K562 (cell line): ENCODE results near the gene TBC1D2. TPM values are rescaled to one million over a fixed set of nuclear protein-coding genes. Genes with fewer than 3 reads are reported as not detected.
A peak's percentile ranks its signal among the peaks of the same experiment; 100 is the strongest.

Experiments used
- ADNP ChIP-seq: fragments of 200-800 bp; sonication (Bioruptor generic); IDR thresholded peaks from 2 replicates; pipeline ENCODE4 v1.6.1; 2016; ENCODE audit warnings: missing genetic modification characterization, missing compliant biosample characterization
- ATF4 ChIP-seq: fragments of 450-650 bp; formaldehyde crosslinking; IDR thresholded peaks from 2 replicates; pipeline ENCODE4 v1.4.0; 2022; ENCODE audit warnings: mild to moderate bottlenecking, moderate library complexity
- BCLAF1 ChIP-seq, 2 experiments: fragments of 450-650 bp in 1 of 2; IDR thresholded peaks; 2 replicates each; pipeline ENCODE4 v1.6.1; 2011 to 2017; ENCODE audit warnings: low read depth in 2 of 2, antibody characterized with exemption in 1 of 2, borderline replicate concordance in 1 of 2, low read length in 1 of 2, mild to moderate bottlenecking in 1 of 2, mixed read lengths in 1 of 2; ENCODE audit not compliant: control insufficient read depth in 1 of 2
- CHD2 ChIP-seq: IDR thresholded peaks from 2 replicates; pipeline ENCODE4 v1.6.1; 2011; ENCODE audit warnings: low read depth, low read length
- CLOCK ChIP-seq: fragments of 250-450 bp; sonication (Bioruptor Pico); IDR thresholded peaks from 2 replicates; pipeline ENCODE4 v1.4.0; 2020; ENCODE audit warnings: mild to moderate bottlenecking, moderate library complexity, borderline replicate concordance
- ELF2 ChIP-seq: fragments of 250-450 bp; sonication (Bioruptor Pico); IDR thresholded peaks from 2 replicates; pipeline ENCODE4 v1.5.0; 2021; ENCODE audit warnings: mild to moderate bottlenecking
- ESRRA ChIP-seq: fragments of 450-650 bp; IDR thresholded peaks from 2 replicates; pipeline ENCODE4 v1.6.1; 2014; ENCODE audit warnings: low read depth, mild to moderate bottlenecking, moderate library complexity, borderline replicate concordance
- HDAC2 ChIP-seq: fragments of 450-650 bp; IDR thresholded peaks from 2 replicates; pipeline ENCODE4 v1.6.1; 2016; ENCODE audit warnings: mild to moderate bottlenecking
- RBM25 ChIP-seq: fragments of 200-400 bp; formaldehyde crosslinking; IDR thresholded peaks from 2 replicates; pipeline ENCODE4 v1.6.1; 2018; ENCODE audit warnings: low read length, low read depth, moderate library complexity; ENCODE audit not compliant: severe bottlenecking
- RFX7 ChIP-seq: fragments of 250-450 bp; sonication (Bioruptor Pico); IDR thresholded peaks from 2 replicates; pipeline ENCODE4 v1.5.1; 2021; ENCODE audit warnings: mild to moderate bottlenecking
- SMAD4 ChIP-seq: fragments of 250-450 bp; sonication (Bioruptor Pico); conservative IDR thresholded peaks from 2 replicates; pipeline ENCODE4 v1.8.0; 2021; ENCODE audit warnings: inconsistent platforms, mild to moderate bottlenecking, moderate library complexity
- TBL1XR1 ChIP-seq, 2 experiments: IDR thresholded peaks; 2 replicates each; pipeline ENCODE4 v1.6.1; 2012; ENCODE audit warnings: improper control_type of control experiment in 2 of 2, low read length in 2 of 2, mild to moderate bottlenecking in 1 of 2
- TFAP4 ChIP-seq: sonication (generic); formaldehyde crosslinking; IDR thresholded peaks from 2 replicates; pipeline ENCODE4 v1.8.0; 2022; ENCODE audit warnings: missing genetic modification reagents, mild to moderate bottlenecking, moderate library complexity, borderline replicate concordance
- ZNF395 ChIP-seq: fragments of 200-800 bp; sonication (Bioruptor generic); IDR thresholded peaks from 2 replicates; pipeline ENCODE4 v1.6.1; 2017; ENCODE audit warnings: missing genetic modification characterization, missing compliant biosample characterization
- ZNF707 ChIP-seq: fragments of 250-450 bp; sonication (Bioruptor Pico); conservative IDR thresholded peaks from 2 replicates; pipeline ENCODE4 v1.8.0; 2022; ENCODE audit warnings: inconsistent platforms, mild to moderate bottlenecking, moderate library complexity
- polyA plus RNA-seq, 8 experiments: library from polyadenylated mRNA; depleted of rRNA in 4 of 8; stranded (reverse) in 5 of 8; unstranded in 3 of 8; fragments of >200 nt; fragmentation: Nextera tagmentation in 2 of 8; fragmentation: Illumina TruSeq in 1 of 8; extraction: Ambion mirVana in 2 of 8; extraction: Trizol in 1 of 8; gene quantifications; 2 replicates each; pipeline versions ENCODE4 v1.2.1 to v1.2.3, GENCODE V29; 2011 to 2014; ENCODE audit warnings: inconsistent platforms in 1 of 8, missing spikeins in 1 of 8
- total RNA-seq, 7 experiments: library from RNA; depleted of rRNA in 6 of 7; stranded (reverse); fragments of >200 nt in 6 of 7; fragmentation: Illumina TruSeq in 2 of 7; extraction: Trizol in 2 of 7; gene quantifications; 2 replicates each; pipeline versions ENCODE4 v1.2.1 to v1.2.3, GENCODE V29; 2011 to 2021; ENCODE audit warnings: low replicate concordance in 1 of 7

Gene TBC1D2
- total and polyA plus RNA-seq, 9 of the 15 experiments (the other 6 are each of a cell fraction or from before 2014, with no cell fraction given) = 0.10 to 7.0 (median 2.5) TPM

GRCh38 chr9:98189412-98189811 lies 66.0 kb downstream of the TBC1D2 start (continued):
- TF ChIP-seq ZNF395 (CRISPR knock-in tag) (no peak), ESRRA (peak; percentile 68), ZNF707 (CRISPR knock-in tag) (no peak), ELF2 (no peak), SMAD4 (CRISPR knock-in tag) (0 out of 2 replicates have a peak, but pooled peaks have one; percentile 24), CLOCK (CRISPR knock-in tag) (no peak), RFX7 (no peak), BCLAF1 (IDR thresholded peaks at IDR 0.05; ENCODE audit: borderline replicate concordance in 1 of 2, control insufficient read depth in 1 of 2, low read depth in 2 of 2, low read length in 1 of 2) (no peak), TBL1XR1 (IDR thresholded peaks at IDR 0.05; ENCODE audit: low read length in 2 of 2) (no peak), ATF4 (no peak), RBM25 (peak; percentile 93), ADNP (tag) (peak; percentile 74; the same call in 1 of the 2 replicates), TFAP4 (CRISPR knock-in tag) (no peak), HDAC2 (peak; percentile 69), CHD2 (no peak)
